Liver (tissue), 9 donors: ENCODE data around the gene ZFHX2. TPM values are rescaled to one million over a fixed set of nuclear protein-coding genes. Genes with fewer than 3 reads are reported as not detected.

Experiments used
- DNase-seq: peaks from one replicate; pipeline ENCODE4 v3.0.0-alpha.2; 2017; ENCODE audit warnings: low spot score
- H3K27ac ChIP-seq, 2 donors: one replicate each; pipeline ENCODE4 v1.7.0; 2013; ENCODE audit warnings: inconsistent platforms in 2 of 2, low read length in 2 of 2, control low read depth in 1 of 2, low read depth in 1 of 2, mild to moderate bottlenecking in 1 of 2
- H3K27me3 ChIP-seq, 4 donors: one replicate each; pipeline versions ENCODE4 v1.6.1 to v1.7.0; 2013; ENCODE audit warnings: low read length in 3 of 4, inconsistent platforms in 1 of 4, mild to moderate bottlenecking in 1 of 4, moderate library complexity in 1 of 4; ENCODE audit not compliant: control insufficient read depth in 4 of 4, insufficient read depth in 4 of 4
- H3K36me3 ChIP-seq, 4 donors: one replicate each; pipeline versions ENCODE4 v1.6.1 to v1.7.0; 2013; ENCODE audit warnings: low read length in 3 of 4, mild to moderate bottlenecking in 3 of 4, low read depth in 1 of 4, moderate library complexity in 1 of 4; ENCODE audit not compliant: control insufficient read depth in 4 of 4, insufficient read depth in 3 of 4
- H3K4me1 ChIP-seq, 4 donors: one replicate each; pipeline versions ENCODE4 v1.6.1 to v1.7.0; 2013; ENCODE audit warnings: low read length in 3 of 4, mild to moderate bottlenecking in 3 of 4, moderate library complexity in 1 of 4; ENCODE audit not compliant: control insufficient read depth in 4 of 4, insufficient read depth in 4 of 4
- H3K4me3 ChIP-seq, 3 donors: one replicate each; pipeline versions ENCODE4 v1.6.1 to v1.7.0; 2013; ENCODE audit warnings: low read length in 3 of 3, control low read depth in 1 of 3, low read depth in 1 of 3, mild to moderate bottlenecking in 1 of 3
- H3K9ac ChIP-seq, 2 donors: one replicate each; pipeline ENCODE4 v1.7.0; 2013; ENCODE audit warnings: low read length in 2 of 2, mild to moderate bottlenecking in 2 of 2, moderate library complexity in 2 of 2, control low read depth in 1 of 2, low read depth in 1 of 2
- H3K9me3 ChIP-seq, 4 donors: one replicate each; pipeline versions ENCODE4 v1.6.1 to v1.7.0; 2013; ENCODE audit warnings: low read length in 3 of 4; ENCODE audit not compliant: control insufficient read depth in 4 of 4
- CTCF ChIP-seq: fragments of 150-350 bp; IDR thresholded peaks from 2 replicates; pipeline ENCODE4 v1.5.1; 2017; ENCODE audit warnings: improper control_type of control experiment, low read depth, low read length; ENCODE audit not compliant: missing input control
- EGR1 ChIP-seq, 2 donors: IDR thresholded peaks; 2 replicates each; pipeline ENCODE4 v1.6.1; 2016 to 2018; ENCODE audit warnings: antibody characterized with exemption in 2 of 2, low read depth in 2 of 2
- HNF4A ChIP-seq, 2 donors: conservative IDR thresholded peaks; 2 replicates each; pipeline ENCODE4 v1.6.1; 2016; ENCODE audit warnings: antibody characterized with exemption in 2 of 2, mild to moderate bottlenecking in 2 of 2
- HNF4G ChIP-seq: IDR thresholded peaks from 2 replicates; pipeline ENCODE4 v1.6.1; 2016; ENCODE audit warnings: antibody characterized with exemption
- JUND ChIP-seq, 2 donors: IDR thresholded peaks; 2 replicates each; pipeline ENCODE4 v1.6.1; 2016; ENCODE audit warnings: antibody characterized with exemption in 2 of 2
- MAX ChIP-seq: IDR thresholded peaks from 2 replicates; pipeline ENCODE4 v1.6.1; 2016; ENCODE audit warnings: antibody characterized with exemption
- SP1 ChIP-seq: IDR thresholded peaks from 2 replicates; pipeline ENCODE4 v1.6.1; 2018; ENCODE audit warnings: antibody characterized with exemption, mild to moderate bottlenecking
- TAF1 ChIP-seq: conservative IDR thresholded peaks from 2 replicates; pipeline ENCODE4 v1.6.1; 2016; ENCODE audit warnings: antibody characterized with exemption, mild to moderate bottlenecking
- YY1 ChIP-seq: IDR thresholded peaks from 2 replicates; pipeline ENCODE4 v1.6.1; 2016; ENCODE audit warnings: antibody characterized with exemption, mild to moderate bottlenecking
- ZBTB33 ChIP-seq: IDR thresholded peaks from 2 replicates; pipeline ENCODE4 v1.6.1; 2016; ENCODE audit warnings: antibody characterized with exemption
- WGBS: extraction: QIAGEN DNeasy Blood & Tissue Kit; methylation state at CpG from one replicate; pipeline ENCODE4 v1.1.7; 2013; 5-methylcytosine and 5-hydroxymethylcytosine counted together
- polyA plus RNA-seq, 2 donors: library from polyadenylated mRNA; stranded (reverse) in 1 of 2; unstranded in 1 of 2; fragments of 200-250 nt in 1 of 2; fragments of >200 nt in 1 of 2; fragmentation: Nextera tagmentation in 1 of 2; extraction: Ambion mirVana in 1 of 2; gene quantifications; one replicate each; pipeline versions ENCODE4 v1.2.1 to v1.2.3, GENCODE V29; 2013 to 2015
- total RNA-seq, 2 donors: library from RNA; depleted of rRNA; stranded (reverse); fragments of >200 nt; gene quantifications; one replicate each; pipeline ENCODE4 v1.2.3, GENCODE V29; 2014
- donor health status: healthy.
- donor health status: healthy.
- donor health status: healthy.
- donor health status: healthy.
- donor health status: healthy.

ZFHX2 gene
- total and polyA plus RNA-seq, 4 donors = 0.06 to 0.14 (median 0.10) TPM

- H3K4me1 ChIP-seq = peaks cover 0 to 11% (median 10%) of the 10 kb centered on the region in 4 donors
- H3K27ac ChIP-seq = no peak overlapping the region
- H3K9ac ChIP-seq = no peak overlapping the region
- H3K36me3 ChIP-seq = no peaks in the 10 kb centered on the region
- no peaks in the 10 kb centered on the region for H3K9me3 ChIP-seq
- no peak overlapping the region for H3K4me3 ChIP-seq
- peaks cover 0 to 6% (median under 1%) of the 10 kb centered on the region in 4 donors for H3K27me3 ChIP-seq
- DNase-seq = no peak
- 86% methylated on average over 8 of the region's 8 CpGs for WGBS
- TF ChIP-seq MAX = no peak
These were observed 29.4 kb upstream of the ZFHX2 start for GRCh38 chr14:23580948-23581281.

GRCh38 chr14:23580152-23580926 lies 28.8 kb upstream of the ZFHX2 start:
- WGBS = 96% methylated on average over 24 of the region's 24 CpGs
- H3K27me3 ChIP-seq = peaks cover 0 to 6% (median under 1%) of the 10 kb centered on the region in 4 donors

More at GRCh38 chr14:23580152-23580926, 28.8 kb upstream of the ZFHX2 start:
- Histone ChIP-seq H3K9ac (no peak overlapping the region), H3K36me3 (no peaks in the 10 kb centered on the region), H3K27ac (no peak overlapping the region), H3K9me3 (no peaks in the 10 kb centered on the region), H3K4me3 (no peak overlapping the region), H3K4me1 (peaks cover 0 to 13% (median 10%) of the 10 kb centered on the region in 4 donors)
- TF ChIP-seq ZBTB33 = no peak
- TF ChIP-seq EGR1 (IDR thresholded peaks at IDR 0.05; ENCODE audit: low read depth in 2 of 2) = no peak
- TF ChIP-seq TAF1 = no peak
- no peak for TF ChIP-seq HNF4A (conservative IDR thresholded peaks at IDR 0.05)
- no peak for TF ChIP-seq MAX
- TF ChIP-seq CTCF = no peak
- TF ChIP-seq JUND (IDR thresholded peaks at IDR 0.05) = no peak
- no peak for TF ChIP-seq SP1
- no peak for TF ChIP-seq YY1
- TF ChIP-seq HNF4G = no peak
- no peak for DNase-seq
